Adrenal gland (tissue), 5 donors: ENCODE results near the gene FLVCR1.

Experiments
- POLR2A ChIP-seq, 2 donors: fragments of 450-650 bp; IDR thresholded peaks; one replicate each; pipeline ENCODE4 v1.6.1; 2017; ENCODE audit warnings: antibody characterized with exemption in 2 of 2, mild to moderate bottlenecking in 2 of 2, moderate library complexity in 1 of 2
- TF ChIP-seq, protein P1 (sequence below), 6 experiments: fragments of 450-650 bp in 4 of 6; fragments of 200-600 bp in 2 of 6; sonication (generic) in 1 of 6; IDR thresholded peaks; 1 replicate in 5 of 6; 2 replicates in 1 of 6; pipeline versions ENCODE4 v1.5.1 to v1.8.0; 2016 to 2021; ENCODE audit warnings: antibody characterized with exemption in 6 of 6, mild to moderate bottlenecking in 2 of 6, moderate library complexity in 1 of 6
- donor health status: DM: no; HTN: no; CAD: no.

DNA sequence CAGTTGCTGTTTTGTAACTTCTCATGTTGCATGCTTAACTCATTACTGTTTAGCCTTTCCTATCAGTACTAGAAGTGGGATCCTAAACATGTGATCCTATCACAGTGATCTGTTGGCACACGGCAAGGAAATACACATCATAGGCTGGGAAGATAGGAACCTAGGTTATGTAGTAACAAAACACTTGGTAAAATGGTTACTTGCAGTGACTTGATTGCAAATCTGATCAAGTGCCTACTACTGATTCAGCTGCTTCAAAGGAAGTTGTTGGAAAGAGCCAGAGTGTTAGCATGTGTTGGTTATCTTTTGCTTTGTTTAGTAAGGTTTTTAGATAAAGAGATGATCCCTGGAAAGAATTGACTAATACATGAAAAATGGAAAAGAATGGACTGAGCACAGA, 83.4 kb downstream of the FLVCR1 start:
- TF ChIP-seq, protein P1, sequence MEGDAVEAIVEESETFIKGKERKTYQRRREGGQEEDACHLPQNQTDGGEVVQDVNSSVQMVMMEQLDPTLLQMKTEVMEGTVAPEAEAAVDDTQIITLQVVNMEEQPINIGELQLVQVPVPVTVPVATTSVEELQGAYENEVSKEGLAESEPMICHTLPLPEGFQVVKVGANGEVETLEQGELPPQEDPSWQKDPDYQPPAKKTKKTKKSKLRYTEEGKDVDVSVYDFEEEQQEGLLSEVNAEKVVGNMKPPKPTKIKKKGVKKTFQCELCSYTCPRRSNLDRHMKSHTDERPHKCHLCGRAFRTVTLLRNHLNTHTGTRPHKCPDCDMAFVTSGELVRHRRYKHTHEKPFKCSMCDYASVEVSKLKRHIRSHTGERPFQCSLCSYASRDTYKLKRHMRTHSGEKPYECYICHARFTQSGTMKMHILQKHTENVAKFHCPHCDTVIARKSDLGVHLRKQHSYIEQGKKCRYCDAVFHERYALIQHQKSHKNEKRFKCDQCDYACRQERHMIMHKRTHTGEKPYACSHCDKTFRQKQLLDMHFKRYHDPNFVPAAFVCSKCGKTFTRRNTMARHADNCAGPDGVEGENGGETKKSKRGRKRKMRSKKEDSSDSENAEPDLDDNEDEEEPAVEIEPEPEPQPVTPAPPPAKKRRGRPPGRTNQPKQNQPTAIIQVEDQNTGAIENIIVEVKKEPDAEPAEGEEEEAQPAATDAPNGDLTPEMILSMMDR (IDR thresholded peaks at IDR 0.05), result no peak
- no peak for TF ChIP-seq POLR2A (IDR thresholded peaks at IDR 0.05)
